ENCODE measurements around the gene OXTR. TPM values are rescaled to one million over a fixed set of nuclear protein-coding genes. Genes with fewer than 3 reads are reported as not detected.

OXTR gene
- total RNA-seq, 1 donor from 2014 or later = 3.9 TPM

DNA sequence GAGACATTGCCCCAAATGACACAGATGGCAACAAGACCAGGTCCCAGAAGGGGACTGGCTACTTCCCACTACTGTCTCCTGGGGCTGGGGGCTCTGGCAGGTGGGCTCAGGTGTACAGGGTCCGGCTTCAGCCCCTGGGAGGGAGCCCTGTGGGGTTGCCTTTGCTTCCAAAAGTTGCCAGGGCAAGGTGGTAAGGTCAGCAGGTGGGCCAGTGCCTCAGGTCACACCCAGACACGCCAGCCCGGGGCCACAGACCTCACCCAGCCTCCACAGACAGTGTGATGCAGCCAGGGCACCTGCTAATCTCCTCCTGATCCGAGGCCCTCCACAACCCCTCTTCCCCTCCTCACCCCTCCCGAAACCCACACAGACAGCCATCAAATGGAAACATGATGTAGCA is 7.5 kb downstream of the OXTR start:
- H3K36me3 Mint-ChIP-seq = no peaks in the 10 kb centered on the region
- H3K27me3 Mint-ChIP-seq (ENCODE audit: insufficient read depth, low read depth) = peaks cover under 1% of the 10 kb centered on the region
- H4K20me1 ChIP-seq (ENCODE audit: low read depth) = no peaks in the 10 kb centered on the region
- H3K36me3 ChIP-seq = no peaks in the 10 kb centered on the region
- no peaks in the 10 kb centered on the region for H3F3A ChIP-seq (ENCODE audit: low read depth)
- no peak overlapping the region for H3K4me3 Mint-ChIP-seq
- no peak overlapping the region for H3K9ac ChIP-seq
- H3K27me3 ChIP-seq = peaks cover 9% of the 10 kb centered on the region
- TF ChIP-seq EZH2 (IDR thresholded peaks at IDR 0.05) (no peak), EZH2phosphoT487 (IDR thresholded peaks at IDR 0.05) (no peak)
- TF ChIP-seq, protein P1, sequence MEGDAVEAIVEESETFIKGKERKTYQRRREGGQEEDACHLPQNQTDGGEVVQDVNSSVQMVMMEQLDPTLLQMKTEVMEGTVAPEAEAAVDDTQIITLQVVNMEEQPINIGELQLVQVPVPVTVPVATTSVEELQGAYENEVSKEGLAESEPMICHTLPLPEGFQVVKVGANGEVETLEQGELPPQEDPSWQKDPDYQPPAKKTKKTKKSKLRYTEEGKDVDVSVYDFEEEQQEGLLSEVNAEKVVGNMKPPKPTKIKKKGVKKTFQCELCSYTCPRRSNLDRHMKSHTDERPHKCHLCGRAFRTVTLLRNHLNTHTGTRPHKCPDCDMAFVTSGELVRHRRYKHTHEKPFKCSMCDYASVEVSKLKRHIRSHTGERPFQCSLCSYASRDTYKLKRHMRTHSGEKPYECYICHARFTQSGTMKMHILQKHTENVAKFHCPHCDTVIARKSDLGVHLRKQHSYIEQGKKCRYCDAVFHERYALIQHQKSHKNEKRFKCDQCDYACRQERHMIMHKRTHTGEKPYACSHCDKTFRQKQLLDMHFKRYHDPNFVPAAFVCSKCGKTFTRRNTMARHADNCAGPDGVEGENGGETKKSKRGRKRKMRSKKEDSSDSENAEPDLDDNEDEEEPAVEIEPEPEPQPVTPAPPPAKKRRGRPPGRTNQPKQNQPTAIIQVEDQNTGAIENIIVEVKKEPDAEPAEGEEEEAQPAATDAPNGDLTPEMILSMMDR (IDR thresholded peaks at IDR 0.05) = no peak
- no peaks in the 10 kb centered on the region for H3K9me3 Mint-ChIP-seq
- H2AFZ ChIP-seq (replicated peaks) = no peak overlapping the region
- H3K27ac ChIP-seq = no peak overlapping the region
- H3K79me2 ChIP-seq (ENCODE audit: low read depth) = no peaks in the 10 kb centered on the region
- no peak overlapping the region for H3K27ac Mint-ChIP-seq
- H3K4me2 ChIP-seq = no peak overlapping the region
- H3K4me1 ChIP-seq = no peaks in the 10 kb centered on the region
- no peak for DNase-seq (ENCODE audit: low spot score)
- H3K9me3 ChIP-seq (ENCODE audit: low read depth) = no peaks in the 10 kb centered on the region
- H3K4me1 Mint-ChIP-seq = no peaks in the 10 kb centered on the region
- no peak overlapping the region for H3K4me3 ChIP-seq

DNA sequence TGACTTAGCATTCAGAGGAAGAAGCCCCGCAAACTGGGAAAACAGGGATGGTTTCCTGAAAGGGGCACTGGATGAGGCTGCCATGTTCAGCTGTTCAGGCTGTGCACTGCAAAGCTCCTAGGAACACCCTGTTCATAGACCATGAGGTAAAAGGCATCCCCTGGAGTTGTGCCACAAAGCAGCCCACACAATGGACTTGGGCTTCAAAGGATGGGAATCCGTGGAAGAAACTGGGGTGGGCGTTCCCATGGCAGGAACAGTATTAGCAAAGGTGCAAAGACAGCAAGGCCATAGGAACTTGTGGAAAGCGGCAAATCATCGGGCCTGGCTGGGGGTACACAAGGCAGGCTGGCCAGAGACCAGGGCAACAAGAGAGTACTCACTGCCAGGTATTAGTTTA is 8.9 kb downstream of the OXTR start:
- Histone ChIP-seq H3K27ac (no peak overlapping the region), H3K4me3 (no peak overlapping the region), H2AFZ (replicated peaks) (no peak overlapping the region), H3K4me2 (no peak overlapping the region), H3K27me3 (no peaks in the 10 kb centered on the region), H3K9ac (no peak overlapping the region), H3F3A (ENCODE audit: low read depth) (no peaks in the 10 kb centered on the region), H4K20me1 (ENCODE audit: low read depth) (no peaks in the 10 kb centered on the region), H3K79me2 (ENCODE audit: low read depth) (no peaks in the 10 kb centered on the region), H3K4me1 (no peaks in the 10 kb centered on the region), H3K36me3 (no peaks in the 10 kb centered on the region), H3K9me3 (ENCODE audit: low read depth) (no peaks in the 10 kb centered on the region)
- no peaks in the 10 kb centered on the region for H3K27me3 Mint-ChIP-seq (ENCODE audit: insufficient read depth, low read depth)
- no peaks in the 10 kb centered on the region for H3K36me3 Mint-ChIP-seq
- TF ChIP-seq EZH2 (IDR thresholded peaks at IDR 0.05) (no peak), EZH2phosphoT487 (IDR thresholded peaks at IDR 0.05) (no peak)
- TF ChIP-seq, protein P1 (IDR thresholded peaks at IDR 0.05) = no peak
- no peak for DNase-seq (ENCODE audit: low spot score)
- H3K9me3 Mint-ChIP-seq = no peaks in the 10 kb centered on the region
- H3K4me3 Mint-ChIP-seq = no peak overlapping the region
- no peak overlapping the region for H3K27ac Mint-ChIP-seq
- no peaks in the 10 kb centered on the region for H3K4me1 Mint-ChIP-seq

- Histone ChIP-seq H3K27ac (no peak overlapping the region), H3K9me3 (ENCODE audit: low read depth) (no peaks in the 10 kb centered on the region), H2AFZ (replicated peaks) (no peak overlapping the region), H3K4me3 (no peak overlapping the region), H4K20me1 (ENCODE audit: low read depth) (no peaks in the 10 kb centered on the region), H3F3A (ENCODE audit: low read depth) (no peaks in the 10 kb centered on the region), H3K36me3 (no peaks in the 10 kb centered on the region), H3K79me2 (ENCODE audit: low read depth) (no peaks in the 10 kb centered on the region), H3K4me1 (no peaks in the 10 kb centered on the region), H3K4me2 (no peak overlapping the region), H3K27me3 (no peaks in the 10 kb centered on the region), H3K9ac (no peak overlapping the region)
- Mint-ChIP-seq H3K27ac (no peak overlapping the region), H3K27me3 (ENCODE audit: insufficient read depth, low read depth) (no peaks in the 10 kb centered on the region), H3K36me3 (no peaks in the 10 kb centered on the region), H3K4me3 (no peak overlapping the region), H3K4me1 (no peaks in the 10 kb centered on the region), H3K9me3 (no peaks in the 10 kb centered on the region)
- TF ChIP-seq EZH2 (IDR thresholded peaks at IDR 0.05) (no peak), EZH2phosphoT487 (IDR thresholded peaks at IDR 0.05) (no peak)
- TF ChIP-seq, protein P1 (IDR thresholded peaks at IDR 0.05) = no peak
- DNase-seq (ENCODE audit: low spot score) = no peak
Observed at GRCh38 chr3:8760091-8760490, 9.3 kb downstream of the OXTR start.

Data from neural progenitor cell (in vitro differentiated cells).